Mesothelial cell of epicardium (in vitro differentiated cells): ENCODE results near the gene ESYT2. TPM values are rescaled to one million over a fixed set of nuclear protein-coding genes. Genes with fewer than 3 reads are reported as not detected.
"Not testable (repeated sequence)": the region's sequence is repeated elsewhere in the genome, so short reads cannot be mapped to it uniquely, and the experiment has no call there.

Source experiments
- DNase-seq, 2 experiments: peaks; one replicate each; pipeline ENCODE4 v3.0.0; 2021; ENCODE audit warnings: low spot score in 2 of 2; ENCODE audit not compliant: unreplicated experiment in 2 of 2
- H3K27ac Mint-ChIP-seq: 2 replicates; pipeline ENCODE4 v1.8.0; 2021; ENCODE audit warnings: mixed read lengths
- H3K27me3 Mint-ChIP-seq: 2 replicates; pipeline ENCODE4 v1.8.0; 2021; ENCODE audit warnings: low read depth, mixed read lengths
- H3K36me3 Mint-ChIP-seq: 2 replicates; pipeline ENCODE4 v1.8.0; 2021; ENCODE audit warnings: mixed read lengths
- H3K4me1 Mint-ChIP-seq: 2 replicates; pipeline ENCODE4 v1.8.0; 2021; ENCODE audit warnings: mixed read lengths
- H3K4me3 Mint-ChIP-seq: 2 replicates; pipeline ENCODE4 v1.8.0; 2021; ENCODE audit warnings: mild to moderate bottlenecking, moderate library complexity, mixed read lengths
- H3K9me3 Mint-ChIP-seq: 2 replicates; pipeline ENCODE4 v1.8.0; 2021; ENCODE audit warnings: mixed read lengths
- total RNA-seq: library from RNA; stranded (reverse); gene quantifications from 3 replicates; pipeline ENCODE4 v1.2.1, GENCODE V29; 2021
- TF ChIP-seq, protein P1 (sequence below): fragments of 200-600 bp; sonication (generic); IDR thresholded peaks from one replicate; pipeline ENCODE4 v1.5.0; 2021; ENCODE audit warnings: antibody characterized with exemption; ENCODE audit not compliant: unreplicated experiment

Gene ESYT2
- total RNA-seq, 1 donor from 2014 or later = 37.1 TPM

DNA sequence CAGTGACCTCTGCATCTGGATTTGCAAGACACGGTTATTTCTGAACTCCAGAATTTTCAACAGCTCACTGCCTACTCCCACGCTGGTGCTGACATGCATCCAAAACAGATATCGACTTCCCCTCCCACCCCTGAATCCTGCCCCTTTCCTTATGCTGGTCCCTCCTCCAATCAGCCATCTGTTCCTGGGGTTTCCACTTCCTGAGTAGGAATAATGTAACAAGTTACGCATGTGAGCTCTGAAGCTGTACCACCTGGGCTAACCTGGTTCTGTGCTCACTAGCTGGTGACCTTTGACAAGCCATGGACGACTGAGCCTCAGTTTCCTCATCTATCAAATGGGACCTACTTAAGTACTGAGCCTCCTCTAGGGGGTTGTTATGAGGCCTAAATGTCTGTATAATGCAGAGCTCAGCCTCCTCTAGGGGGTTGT is 123.0 kb downstream of the ESYT2 start:
- TF ChIP-seq, protein P1, sequence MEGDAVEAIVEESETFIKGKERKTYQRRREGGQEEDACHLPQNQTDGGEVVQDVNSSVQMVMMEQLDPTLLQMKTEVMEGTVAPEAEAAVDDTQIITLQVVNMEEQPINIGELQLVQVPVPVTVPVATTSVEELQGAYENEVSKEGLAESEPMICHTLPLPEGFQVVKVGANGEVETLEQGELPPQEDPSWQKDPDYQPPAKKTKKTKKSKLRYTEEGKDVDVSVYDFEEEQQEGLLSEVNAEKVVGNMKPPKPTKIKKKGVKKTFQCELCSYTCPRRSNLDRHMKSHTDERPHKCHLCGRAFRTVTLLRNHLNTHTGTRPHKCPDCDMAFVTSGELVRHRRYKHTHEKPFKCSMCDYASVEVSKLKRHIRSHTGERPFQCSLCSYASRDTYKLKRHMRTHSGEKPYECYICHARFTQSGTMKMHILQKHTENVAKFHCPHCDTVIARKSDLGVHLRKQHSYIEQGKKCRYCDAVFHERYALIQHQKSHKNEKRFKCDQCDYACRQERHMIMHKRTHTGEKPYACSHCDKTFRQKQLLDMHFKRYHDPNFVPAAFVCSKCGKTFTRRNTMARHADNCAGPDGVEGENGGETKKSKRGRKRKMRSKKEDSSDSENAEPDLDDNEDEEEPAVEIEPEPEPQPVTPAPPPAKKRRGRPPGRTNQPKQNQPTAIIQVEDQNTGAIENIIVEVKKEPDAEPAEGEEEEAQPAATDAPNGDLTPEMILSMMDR = no peak
- Mint-ChIP-seq H3K4me3 (peak overlapping the region; percentile 56), H3K9me3 (peaks cover 3% of the 10 kb centered on the region), H3K36me3 (peaks cover 3% of the 10 kb centered on the region), H3K4me1 (peaks cover 18% of the 10 kb centered on the region), H3K27me3 (no peaks in the 10 kb centered on the region), H3K27ac (no peak overlapping the region)
- DNase-seq = no peak

DNA sequence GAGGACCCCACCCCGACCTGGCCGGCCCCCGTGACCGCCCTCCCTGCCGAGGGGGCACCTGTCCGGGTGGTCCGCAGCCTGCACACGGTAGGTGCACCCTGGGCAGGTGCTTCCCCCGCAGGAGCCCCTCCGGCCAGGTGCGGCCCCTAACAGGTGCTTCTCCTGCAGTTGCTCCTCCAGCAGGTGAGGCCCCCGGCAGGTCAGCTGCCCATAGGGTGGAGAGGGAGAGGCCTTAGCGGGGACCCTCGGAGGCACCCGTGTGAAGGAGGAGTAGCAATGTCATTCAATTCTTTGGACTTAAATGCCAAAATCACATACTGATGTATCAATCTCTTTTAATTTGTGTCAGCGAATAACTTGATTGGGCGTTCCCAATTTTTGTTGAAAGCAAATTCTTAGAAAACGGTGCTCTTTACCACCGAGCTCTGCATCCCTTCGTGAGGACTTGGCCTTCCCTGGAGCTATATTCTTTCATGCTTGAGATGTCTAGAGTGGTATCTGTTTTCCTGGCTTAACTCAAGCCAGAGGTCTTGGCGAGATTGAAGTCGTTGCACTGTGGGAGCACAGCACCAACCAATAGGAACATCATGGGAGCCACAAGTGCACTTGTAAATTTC is 124.0 kb downstream of the ESYT2 start:
- no peak for DNase-seq
- Mint-ChIP-seq H3K4me3 (peak overlapping the region; percentile 64), H3K27ac (peak overlapping the region; percentile 64), H3K27me3 (no peaks in the 10 kb centered on the region), H3K9me3 (peaks cover 3% of the 10 kb centered on the region), H3K36me3 (peaks cover 3% of the 10 kb centered on the region), H3K4me1 (peaks cover 18% of the 10 kb centered on the region)
- TF ChIP-seq, protein P1 = no peak

DNA sequence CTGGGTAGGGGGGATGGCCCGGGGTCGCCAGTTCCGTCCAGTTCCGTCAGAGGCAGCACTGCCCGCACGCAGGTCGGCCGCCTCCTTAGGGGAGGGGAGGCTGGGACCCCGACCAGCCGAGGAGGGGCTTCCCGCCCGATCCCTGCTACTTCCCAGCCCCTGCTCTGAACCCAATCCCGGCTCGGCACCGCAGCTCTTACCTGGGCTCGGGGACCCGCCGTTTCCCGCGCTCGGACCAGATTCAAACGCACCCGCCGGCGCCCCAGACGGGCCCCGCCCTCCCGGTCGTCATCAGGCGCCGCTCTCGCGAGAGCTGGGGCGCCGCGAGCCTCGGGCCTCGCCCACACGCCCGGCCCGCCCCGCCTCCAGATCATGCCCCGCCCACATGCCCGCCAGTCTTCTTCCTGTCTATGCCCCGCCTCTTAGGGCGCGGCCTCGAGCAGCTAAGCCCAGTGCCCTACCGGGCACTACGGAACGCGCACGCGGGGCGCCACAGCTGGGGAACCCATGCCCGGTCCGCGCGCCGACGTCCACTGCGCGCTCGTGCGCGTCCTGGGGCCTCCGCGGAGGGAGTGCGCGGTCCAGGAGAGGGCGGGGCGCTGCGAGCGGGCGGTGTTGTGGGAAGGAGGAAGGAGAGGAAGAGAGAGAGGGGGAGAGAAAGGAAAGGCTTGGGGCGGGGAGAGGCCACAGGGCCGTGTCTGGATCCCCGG is 124.6 kb downstream of the ESYT2 start, which contains the start of gene NCAPG2:
NCAPG2 (minus strand) TSS at position 281 of the 710 bp plus-strand sequence. CDS start 2,905 bp downstream, outside the sequence.
- Mint-ChIP-seq H3K36me3 (peaks cover 3% of the 10 kb centered on the region), H3K4me3 (peak within 1 kb of the TSS; percentile 66), H3K27me3 (no peaks in the 10 kb centered on the region), H3K4me1 (peaks cover 18% of the 10 kb centered on the region), H3K27ac (peak within 1 kb of the TSS; percentile 88), H3K9me3 (peaks cover 3% of the 10 kb centered on the region)
- TF ChIP-seq, protein P1 = no peak
- peak; percentile 98 for DNase-seq

- Mint-ChIP-seq H3K4me1 (peaks cover 18% of the 10 kb centered on the region), H3K4me3 (peak overlapping the region; percentile 66), H3K27ac (peak overlapping the region; percentile 88)
- not testable (repeated sequence) for DNase-seq, H3K36me3 Mint-ChIP-seq, H3K9me3 Mint-ChIP-seq, H3K27me3 Mint-ChIP-seq
These were observed 125.4 kb downstream of the ESYT2 start for GRCh38 chr7:158703679-158704523.

DNA sequence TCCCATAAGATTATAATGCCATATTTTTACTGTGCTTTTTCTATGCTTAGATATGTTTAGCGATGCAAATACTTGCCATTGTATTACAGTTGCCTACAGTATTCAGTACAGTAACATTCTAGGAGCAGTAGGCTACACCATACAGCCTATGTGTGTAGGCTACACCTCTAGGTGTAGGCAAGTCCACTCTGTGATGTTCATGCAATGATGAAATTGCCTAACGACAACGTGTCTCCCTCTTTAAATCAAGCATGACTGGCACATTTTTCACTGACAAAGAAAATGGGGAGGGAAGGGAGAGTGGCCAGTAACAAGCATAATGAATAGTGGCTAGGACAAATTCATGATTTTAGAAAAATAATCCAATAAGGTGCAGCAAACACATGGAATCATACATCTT is 126.4 kb downstream of the ESYT2 start:
- DNase-seq = no peak
- Mint-ChIP-seq H3K9me3 (peaks cover under 1% of the 10 kb centered on the region), H3K4me1 (peaks cover 18% of the 10 kb centered on the region), H3K36me3 (peaks cover 7% of the 10 kb centered on the region), H3K27ac (no peak overlapping the region), H3K4me3 (peak overlapping the region; percentile 66), H3K27me3 (no peaks in the 10 kb centered on the region)
- TF ChIP-seq, protein P1 = no peak

DNA sequence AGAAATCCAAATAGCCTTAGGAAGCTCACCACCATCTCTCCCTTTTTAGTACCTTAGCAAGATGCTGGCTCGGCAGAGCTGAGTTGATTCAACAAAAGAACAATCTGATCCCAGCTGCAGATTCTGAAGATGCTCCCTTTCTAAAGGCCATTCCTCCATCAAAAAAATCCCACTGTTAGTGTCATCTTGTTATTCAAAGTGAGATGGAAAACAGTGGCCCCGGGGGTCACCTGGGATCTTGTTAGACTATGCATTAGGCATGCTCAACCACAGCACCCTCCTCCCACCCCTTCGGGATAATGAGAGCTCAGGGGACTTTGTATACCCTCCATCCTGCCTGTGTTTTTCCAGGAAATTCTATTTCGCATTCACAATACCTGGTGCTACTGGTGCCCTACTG is 127.1 kb downstream of the ESYT2 start:
- peaks cover 7% of the 10 kb centered on the region for H3K36me3 Mint-ChIP-seq
- H3K27me3 Mint-ChIP-seq = no peaks in the 10 kb centered on the region
- TF ChIP-seq, protein P1 = no peak
- DNase-seq = no peak
- no peaks in the 10 kb centered on the region for H3K9me3 Mint-ChIP-seq
- no peak overlapping the region for H3K27ac Mint-ChIP-seq
- peaks cover 18% of the 10 kb centered on the region for H3K4me1 Mint-ChIP-seq
- no peak overlapping the region for H3K4me3 Mint-ChIP-seq
